LHCN-M2 (cell line): Measurements from ENCODE around the gene SPHK2. TPM values are rescaled to one million over a fixed set of nuclear protein-coding genes. Genes with fewer than 3 reads are reported as not detected.
A peak's percentile ranks its signal among the peaks of the same experiment; 100 is the strongest.
"Not testable (repeated sequence)": the region's sequence is repeated elsewhere in the genome, so short reads cannot be mapped to it uniquely, and the experiment has no call there.

ENCODE experiments used
- DNase-seq: peaks from one replicate; pipeline ENCODE4 v3.0.0-alpha.2; 2012; ENCODE audit warnings: low read depth
- total RNA-seq: library from RNA; depleted of rRNA; stranded (reverse); fragments of >200 nt; gene quantifications from 2 replicates; pipeline ENCODE4 v1.2.3, GENCODE V29; 2014

The SPHK2 gene
- total RNA-seq, 1 experiment from 2014 or later: 13.3 TPM

DNA sequence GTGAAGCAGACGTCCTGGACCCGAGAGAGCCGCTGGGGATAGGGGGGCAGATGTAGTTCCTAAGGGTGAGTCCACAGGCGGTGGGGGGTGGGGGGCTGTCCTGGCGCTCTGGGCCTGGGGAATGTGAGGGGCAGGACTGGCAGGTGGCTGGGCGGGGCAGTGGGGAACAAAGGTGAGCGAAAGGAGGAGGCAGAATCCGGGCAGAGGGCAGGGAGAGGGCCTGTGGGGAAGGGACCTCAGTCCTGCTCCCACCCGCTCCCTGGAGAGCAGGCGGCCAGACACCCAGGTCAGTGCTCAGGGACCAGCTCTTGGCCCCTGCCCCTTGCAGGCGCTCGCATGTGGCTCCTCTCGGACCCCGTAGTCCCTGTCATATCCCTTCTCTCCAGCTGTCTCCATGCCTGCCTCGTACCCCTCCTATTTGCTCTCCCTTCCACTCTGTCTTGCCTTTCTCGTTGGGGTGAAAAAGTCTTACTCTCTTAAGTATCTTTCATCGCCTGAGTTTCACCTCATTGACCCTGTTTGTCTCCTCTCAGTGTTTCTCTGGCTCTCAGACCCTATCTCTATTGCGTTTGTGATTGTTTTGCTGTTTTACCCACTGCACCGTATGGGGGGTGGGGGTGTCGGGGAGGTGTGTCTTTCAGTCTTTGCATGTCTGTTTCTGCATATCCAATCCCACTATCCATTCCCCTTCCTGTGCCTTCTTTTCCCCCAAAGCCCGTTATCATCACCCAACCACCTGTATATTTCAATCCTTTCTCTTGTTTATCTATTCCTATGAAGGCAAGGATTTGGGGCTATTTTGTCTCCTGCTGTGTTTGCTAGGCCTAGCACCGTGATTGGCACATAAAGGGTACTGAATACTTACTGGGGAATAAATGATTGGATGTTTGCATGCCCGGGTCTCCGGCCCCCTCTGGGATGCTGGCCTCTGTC, 5.8 kb downstream of the SPHK2 start:
- DNase-seq: no peak

DNA sequence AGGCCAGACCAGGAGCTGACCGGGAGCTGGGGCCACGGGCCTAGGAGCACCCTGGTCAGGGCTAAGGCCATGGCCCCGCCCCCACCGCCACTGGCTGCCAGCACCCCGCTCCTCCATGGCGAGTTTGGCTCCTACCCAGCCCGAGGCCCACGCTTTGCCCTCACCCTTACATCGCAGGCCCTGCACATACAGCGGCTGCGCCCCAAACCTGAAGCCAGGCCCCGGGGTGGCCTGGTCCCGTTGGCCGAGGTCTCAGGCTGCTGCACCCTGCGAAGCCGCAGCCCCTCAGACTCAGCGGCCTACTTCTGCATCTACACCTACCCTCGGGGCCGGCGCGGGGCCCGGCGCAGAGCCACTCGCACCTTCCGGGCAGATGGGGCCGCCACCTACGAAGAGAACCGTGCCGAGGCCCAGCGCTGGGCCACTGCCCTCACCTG, 6.6 kb downstream of the SPHK2 start:
- DNase-seq: no peak

DNA sequence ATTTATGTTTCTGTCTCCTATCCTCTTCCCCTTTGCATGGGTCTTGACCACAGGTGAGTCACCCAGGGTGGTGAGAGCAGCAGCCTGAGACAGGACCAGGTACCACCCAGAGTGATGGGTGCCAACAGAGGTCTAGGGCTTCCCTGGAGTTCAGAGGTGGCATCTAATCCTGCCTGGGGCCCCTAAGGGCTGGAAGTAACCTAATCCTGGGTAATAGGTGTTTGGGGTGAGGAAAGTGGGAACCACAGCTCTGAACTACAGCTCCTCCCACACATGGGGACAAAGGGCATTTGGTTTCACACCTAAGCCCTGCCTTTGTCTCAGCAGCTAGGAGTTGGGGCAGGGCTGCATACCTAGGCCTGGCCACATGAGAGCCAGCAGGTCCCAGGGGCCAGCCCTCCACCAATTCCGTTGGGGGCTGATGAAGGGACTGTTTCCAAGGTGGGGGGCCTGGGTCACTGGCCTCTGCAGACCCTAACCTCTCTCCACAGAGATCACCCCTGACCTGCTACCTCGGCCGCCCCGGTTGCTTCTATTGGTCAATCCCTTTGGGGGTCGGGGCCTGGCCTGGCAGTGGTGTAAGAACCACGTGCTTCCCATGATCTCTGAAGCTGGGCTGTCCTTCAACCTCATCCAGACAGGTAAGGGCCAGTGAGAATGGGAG, 8.0 kb downstream of the SPHK2 start:
- peak; percentile 25 for DNase-seq

DNA sequence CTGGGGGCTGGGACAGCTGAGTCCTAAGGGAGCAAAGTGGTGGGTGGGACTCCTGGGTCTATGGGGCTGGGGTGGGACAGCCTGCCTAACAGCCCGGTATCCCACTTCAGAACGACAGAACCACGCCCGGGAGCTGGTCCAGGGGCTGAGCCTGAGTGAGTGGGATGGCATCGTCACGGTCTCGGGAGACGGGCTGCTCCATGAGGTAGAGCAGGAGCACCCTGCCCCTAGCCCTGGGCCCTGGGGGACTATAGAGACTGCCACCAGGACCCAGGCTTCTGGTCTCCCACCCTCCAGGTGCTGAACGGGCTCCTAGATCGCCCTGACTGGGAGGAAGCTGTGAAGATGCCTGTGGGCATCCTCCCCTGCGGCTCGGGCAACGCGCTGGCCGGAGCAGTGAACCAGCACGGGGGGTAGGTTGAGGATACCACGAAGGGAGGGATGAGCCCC, 8.6 kb downstream of the SPHK2 start:
- no peak for DNase-seq

DNA sequence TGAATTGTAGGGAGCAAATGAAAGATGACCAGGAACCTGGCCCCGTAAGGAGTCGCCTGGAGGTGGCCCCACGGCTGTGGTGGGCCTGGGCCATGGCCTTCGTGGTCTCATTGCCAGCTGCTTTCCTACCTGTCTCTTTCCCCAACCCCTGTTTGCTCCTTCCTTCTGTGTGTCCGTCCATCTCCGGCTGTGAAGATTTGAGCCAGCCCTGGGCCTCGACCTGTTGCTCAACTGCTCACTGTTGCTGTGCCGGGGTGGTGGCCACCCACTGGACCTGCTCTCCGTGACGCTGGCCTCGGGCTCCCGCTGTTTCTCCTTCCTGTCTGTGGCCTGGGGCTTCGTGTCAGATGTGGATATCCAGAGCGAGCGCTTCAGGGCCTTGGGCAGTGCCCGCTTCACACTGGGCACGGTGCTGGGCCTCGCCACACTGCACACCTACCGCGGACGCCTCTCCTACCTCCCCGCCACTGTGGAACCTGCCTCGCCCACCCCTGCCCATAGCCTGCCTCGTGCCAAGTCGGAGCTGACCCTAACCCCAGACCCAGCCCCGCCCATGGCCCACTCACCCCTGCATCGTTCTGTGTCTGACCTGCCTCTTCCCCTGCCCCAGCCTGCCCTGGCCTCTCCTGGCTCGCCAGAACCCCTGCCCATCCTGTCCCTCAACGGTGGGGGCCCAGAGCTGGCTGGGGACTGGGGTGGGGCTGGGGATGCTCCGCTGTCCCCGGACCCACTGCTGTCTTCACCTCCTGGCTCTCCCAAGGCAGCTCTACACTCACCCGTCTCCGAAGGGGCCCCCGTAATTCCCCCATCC, 9.4 kb downstream of the SPHK2 start:
- no peak for DNase-seq

DNA sequence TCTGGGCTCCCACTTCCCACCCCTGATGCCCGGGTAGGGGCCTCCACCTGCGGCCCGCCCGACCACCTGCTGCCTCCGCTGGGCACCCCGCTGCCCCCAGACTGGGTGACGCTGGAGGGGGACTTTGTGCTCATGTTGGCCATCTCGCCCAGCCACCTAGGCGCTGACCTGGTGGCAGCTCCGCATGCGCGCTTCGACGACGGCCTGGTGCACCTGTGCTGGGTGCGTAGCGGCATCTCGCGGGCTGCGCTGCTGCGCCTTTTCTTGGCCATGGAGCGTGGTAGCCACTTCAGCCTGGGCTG, 9.9 kb downstream of the SPHK2 start:
- no peak for DNase-seq

DNA sequence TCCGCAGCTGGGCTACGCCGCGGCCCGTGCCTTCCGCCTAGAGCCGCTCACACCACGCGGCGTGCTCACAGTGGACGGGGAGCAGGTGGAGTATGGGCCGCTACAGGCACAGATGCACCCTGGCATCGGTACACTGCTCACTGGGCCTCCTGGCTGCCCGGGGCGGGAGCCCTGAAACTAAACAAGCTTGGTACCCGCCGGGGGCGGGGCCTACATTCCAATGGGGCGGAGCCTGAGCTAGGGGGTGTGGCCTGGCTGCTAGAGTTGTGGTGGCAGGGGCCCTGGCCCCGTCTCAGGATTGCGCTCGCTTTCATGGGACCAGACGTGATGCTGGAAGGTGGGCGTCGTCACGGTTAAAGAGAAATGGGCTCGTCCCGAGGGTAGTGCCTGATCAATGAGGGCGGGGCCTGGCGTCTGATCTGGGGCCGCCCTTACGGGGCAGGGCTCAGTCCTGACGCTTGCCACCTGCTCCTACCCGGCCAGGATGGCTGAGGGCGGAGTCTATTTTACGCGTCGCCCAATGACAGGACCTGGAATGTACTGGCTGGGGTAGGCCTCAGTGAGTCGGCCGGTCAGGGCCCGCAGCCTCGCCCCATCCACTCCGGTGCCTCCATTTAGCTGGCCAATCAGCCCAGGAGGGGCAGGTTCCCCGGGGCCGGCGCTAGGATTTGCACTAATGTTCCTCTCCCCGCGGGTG, 10.4 kb downstream of the SPHK2 start:
- no peak for DNase-seq

DNA sequence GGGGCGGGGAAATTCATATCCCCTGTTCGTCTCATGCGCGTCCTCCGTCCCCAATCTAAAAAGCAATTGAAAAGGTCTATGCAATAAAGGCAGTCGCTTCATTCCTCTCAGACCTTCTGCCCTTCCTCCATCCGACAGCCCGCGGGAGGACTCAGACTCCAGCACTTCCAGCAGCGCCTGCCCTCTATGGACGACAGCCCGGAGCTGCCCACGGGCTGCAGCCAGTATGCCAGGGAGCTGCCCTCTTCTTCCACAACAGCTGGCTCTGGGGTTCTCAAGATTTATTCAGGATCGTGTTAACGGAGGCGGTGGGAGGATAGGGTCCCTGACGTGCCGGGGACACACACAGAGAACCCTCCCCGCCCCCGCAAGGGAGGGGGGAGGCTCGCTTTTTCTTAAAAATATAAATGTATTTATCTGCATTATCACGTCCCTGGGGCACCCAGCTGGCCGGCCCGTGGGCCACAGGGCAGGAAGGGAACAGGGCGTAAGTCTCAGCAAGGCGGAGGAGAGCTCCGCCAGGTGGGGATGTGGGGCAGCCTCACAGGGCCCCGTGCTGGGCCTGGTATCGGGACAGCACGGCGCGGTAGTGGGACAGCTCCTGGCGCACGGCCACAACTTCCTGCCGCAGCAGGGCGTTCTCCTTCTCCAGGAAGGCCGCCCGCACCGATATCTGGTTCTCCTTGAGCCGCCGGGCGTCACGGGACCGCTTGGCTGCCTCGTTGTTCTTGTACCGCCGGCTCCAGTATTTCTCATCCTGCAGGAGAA, 11.2 kb downstream of the SPHK2 start:
- no peak for DNase-seq

DNA sequence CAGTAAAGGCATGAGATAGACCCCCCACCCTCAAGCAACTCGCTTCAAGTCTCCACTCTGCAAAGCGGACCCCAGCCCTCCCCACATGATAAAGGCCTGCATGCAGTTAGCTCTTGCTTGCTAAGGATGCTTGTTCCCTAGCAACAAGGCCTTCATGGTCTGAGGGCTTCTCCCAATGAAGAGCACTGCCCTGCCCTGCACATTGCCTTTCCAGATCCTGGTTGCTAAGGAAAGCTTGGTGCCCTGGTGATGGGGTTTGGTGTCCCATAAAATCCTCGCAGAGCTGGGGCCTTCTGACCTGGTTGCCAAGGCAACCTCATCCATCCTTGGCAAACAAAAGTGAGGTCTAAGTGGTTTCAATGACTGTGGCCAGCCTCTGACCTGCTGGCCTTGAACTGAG, 11.9 kb downstream of the SPHK2 start:
- DNase-seq: peak; percentile 30

DNA sequence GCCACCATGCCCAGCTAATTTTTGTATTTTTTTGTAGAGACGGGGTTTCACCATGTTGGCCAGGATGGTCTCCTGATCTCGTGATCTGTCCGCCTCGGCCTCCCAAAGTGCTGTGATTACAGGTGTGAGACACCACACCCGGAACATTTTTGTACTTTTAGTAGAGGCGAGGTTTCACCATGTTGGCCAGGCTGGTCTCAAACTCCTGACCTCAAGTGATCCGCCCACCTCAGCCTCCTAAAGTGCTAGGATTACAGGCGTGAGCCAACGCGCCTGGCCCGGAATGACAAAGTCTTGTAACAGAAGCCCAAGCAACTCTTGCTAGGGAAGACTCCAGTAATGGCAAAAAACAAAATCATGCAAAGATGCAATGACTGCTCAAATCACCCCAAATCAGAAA, 13.0 kb downstream of the SPHK2 start:
- not testable (repeated sequence) for DNase-seq

DNA sequence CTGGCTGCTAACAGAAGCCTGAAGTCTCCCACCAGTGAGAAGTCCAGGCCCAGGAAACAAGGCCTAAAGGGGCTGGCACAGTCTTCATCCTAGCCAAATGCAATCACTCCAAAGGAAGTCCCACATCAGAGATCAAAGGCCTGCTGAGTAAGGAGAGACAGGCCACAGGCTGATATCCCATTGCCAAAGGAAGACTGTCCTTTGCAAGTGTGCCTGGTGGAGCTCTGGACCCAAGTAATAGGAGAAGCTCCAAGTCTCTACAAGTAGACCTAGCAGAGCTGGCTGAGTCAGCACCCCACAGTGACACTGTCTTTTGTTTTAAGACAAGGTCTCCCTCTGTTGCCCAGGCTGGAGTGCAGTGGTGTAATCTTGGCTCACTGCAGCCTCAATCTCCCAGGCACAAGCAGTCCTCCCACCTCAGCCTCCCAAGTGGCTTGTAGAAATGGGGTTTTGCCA, 13.4 kb downstream of the SPHK2 start:
- DNase-seq: peak; percentile 57

DNA sequence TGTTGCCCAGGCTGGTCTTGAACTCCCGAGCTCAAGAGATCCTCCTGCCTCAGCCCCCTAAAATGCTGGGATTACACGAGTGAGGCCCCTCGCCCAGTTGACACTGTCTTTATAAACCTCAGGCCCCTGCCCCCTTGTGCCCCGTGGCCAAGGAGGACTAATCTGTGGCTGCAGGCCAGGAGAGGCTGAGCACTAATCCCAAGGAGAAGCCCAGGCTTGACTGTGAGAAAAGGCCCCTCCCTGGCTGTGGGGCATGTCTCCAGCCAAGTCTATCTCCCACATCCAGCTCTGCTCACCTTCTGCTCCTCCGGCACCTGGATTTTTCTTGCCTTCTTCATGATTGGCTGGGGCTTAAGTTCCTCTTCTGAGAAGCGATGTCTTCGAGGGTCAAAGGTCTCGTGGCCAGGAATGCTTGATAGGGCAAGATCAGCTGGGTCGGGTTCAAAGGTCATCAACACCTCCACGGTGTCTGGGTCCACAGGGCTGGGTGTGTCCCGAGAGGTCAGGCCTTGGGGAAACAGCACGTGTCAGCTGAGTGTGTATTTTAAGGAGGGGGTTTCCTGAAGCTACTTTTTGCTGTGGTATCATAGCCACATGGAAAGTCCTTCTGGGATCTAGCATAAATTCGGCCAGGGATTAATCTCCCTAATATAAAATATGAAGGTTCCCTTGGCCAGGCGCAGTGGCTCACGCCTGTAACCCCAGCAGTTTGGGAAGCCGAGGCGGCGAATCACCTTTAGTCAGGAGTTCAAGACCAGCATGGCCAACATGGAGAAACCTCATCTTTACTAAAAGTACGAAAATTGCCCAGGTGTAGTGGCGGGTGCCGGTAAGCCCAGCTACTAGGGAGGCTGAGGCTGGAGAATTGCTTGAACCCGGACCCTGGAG, 14.1 kb downstream of the SPHK2 start:
- no peak for DNase-seq

DNA sequence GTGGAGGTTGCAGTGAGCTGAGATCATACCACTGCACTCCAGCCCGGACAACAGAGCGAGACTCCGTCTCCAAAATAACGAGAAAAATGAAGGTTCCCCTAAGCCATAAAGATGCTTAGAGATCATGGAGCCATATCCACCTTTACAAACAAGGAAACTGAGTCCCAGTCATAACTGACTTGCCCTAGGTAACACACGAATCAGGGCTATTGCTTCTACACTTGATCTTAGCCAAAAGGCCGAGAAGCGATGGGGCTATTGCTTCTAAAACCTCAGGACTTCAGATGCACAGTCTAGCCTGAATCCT, 14.7 kb downstream of the SPHK2 start:
- DNase-seq: no peak

DNA sequence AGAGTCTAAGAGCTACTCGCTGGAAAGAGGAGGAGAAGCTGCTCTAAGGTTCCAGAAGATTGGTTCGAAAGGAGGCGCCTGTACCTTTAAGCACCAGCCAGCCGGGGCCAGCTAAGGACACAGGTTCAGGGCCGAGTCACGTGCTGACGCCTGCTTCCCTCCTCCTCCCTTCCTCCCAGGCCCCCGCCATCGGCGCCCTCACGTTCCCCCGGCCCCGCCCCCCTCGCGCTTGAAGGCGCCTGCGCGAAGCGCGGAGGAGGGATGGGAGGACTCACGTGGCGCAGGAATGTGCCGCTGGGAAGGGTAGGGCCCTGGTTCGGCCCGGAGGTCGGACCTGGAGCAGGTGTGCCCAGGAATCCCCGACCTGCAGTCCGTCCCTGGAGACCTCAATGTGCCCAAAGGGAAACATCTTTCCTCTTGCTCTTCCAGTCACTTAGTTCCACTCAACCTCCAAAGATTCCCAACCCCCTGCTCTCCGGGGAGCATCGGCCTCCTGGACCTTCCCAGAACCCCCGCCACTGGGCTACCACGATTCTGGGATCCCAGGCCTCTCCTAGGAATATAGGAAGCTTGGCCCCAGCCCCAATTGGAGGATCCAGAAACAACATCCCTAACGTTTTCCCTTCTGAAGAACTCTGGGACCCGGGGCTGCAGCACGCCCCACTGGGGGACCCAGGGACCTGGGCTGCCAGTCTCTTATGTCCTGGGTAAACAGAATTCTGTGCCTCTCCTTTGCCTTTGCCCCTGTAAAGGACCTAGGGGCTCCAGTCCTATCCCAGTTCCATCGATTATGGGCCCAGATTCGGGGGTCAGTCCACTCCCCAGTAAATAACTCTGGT, 15.3 kb downstream of the SPHK2 start:
- peak; percentile 93 for DNase-seq

DNA sequence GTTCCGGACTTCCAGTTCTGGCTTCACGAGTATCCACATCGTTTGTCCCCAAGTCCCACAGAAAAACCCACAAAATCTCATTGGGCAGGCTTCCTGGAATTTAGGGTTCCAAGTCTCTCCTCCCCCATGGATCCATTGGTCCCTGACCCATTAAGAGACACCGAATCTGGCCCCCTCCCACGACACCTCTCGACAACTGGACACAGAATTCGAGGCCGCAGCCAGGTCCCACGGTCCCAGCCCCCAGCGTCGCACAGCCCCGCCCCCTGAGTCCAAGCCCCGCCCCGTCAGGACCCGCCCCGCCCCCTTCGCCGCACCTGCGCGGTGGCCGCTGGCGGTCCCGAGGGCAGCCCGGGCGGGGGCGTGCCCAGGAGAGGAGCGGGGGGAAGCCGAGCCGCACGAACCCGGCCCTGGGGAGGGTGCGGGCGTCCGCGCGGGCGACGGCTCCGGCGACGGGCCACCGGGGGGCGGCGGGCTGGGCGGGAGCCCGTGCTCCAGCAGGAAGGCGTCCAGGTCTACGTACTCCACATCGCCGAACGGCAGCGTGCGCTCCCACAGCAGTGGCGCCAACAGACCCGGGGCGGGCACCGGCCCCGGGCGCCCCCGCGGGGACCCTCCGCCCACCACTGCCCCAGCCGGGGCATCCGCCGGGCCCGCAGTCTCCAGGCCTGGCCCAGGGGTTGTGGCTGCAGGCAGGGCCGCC, 16.1 kb downstream of the SPHK2 start:
- DNase-seq: no peak

DNA sequence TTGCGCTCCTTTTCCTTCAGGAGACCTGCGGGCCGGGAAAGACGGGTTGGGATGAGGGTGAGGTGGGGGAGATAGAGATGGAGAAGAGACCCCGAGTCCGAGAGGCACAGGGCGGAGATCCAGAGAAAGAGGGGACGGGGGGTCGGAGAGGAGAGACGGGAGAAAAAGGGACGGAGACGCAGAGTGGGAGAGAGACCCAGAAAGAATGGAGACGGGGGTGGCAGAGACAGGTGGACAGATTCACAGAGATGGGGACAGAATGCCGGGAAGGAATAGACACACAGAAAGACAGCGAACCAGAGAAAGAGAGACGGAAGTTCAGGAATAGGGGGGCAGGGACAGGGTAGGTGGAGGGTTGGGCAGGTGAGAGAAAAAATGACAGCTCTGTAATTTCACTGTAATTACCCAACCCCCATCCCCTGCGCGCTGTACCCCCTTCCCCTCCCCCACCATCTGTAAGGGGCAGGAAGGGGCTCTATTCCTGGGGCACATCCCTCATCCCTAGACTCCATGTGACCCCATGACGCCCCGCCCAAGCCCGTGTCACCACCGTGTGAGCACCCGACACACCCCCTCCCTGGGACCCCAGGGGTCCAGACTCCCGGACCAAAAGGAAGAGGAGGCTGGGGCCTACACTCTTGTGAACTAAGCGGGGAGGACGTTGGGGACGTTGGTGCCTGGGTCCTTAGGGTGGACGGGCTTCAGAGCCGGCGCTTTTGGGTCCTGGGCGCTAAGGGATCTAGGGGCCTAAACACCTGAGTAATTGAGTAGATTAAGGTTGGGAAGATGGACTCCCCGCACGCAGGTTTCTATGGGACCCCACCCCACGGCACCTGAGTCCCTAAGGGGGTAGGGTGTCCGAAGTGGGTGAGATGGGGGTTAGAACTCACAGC, 16.9 kb downstream of the SPHK2 start:
- no peak for DNase-seq

DNA sequence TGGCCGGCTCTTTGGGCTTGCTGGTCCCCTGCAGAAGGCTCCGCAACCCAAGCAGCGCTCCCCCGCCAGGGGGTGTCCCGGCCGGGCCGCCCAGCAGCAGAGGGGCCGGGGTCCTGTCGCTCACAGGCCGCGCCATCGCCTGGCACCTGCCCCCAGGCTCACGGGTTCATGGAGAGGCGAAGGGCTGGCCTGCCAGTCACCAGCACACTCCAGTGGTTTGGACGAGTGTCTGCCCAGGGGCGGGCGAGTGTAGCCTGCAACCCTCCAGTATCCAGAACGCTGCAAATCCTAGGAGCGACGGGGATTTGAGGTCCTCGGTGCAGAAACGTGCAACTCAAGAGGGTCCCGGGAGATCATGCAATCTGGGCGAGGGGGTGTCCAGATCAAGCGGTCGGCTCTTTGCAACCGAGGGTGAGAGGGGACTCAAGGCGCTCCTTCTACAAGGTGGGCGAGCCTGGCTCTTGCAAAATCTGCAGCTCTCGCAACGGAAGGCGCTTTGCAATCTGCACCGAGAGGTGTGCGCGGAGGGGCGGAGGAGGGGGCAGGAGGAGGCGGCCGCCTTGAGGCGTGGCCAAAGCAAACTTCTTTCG, 17.6 kb downstream of the SPHK2 start, which contains the start of gene DBP:
DBP (minus strand) TSS at position 521 of the 590 bp plus-strand sequence; CDS start at position 136, 385 bp downstream.
- DNase-seq: no peak
